22Rv1 (cell line): ENCODE data around the gene MEDAG.

Experiments used
- ZFX ChIP-seq: fragments of 450-650 bp; IDR thresholded peaks from 2 replicates; pipeline ENCODE4 v1.6.1; 2017; ENCODE audit warnings: antibody characterized with exemption, borderline replicate concordance
- TF ChIP-seq, protein P1 (sequence below): fragments of 450-650 bp; IDR thresholded peaks from 2 replicates; pipeline ENCODE4 v1.5.1; 2017; ENCODE audit warnings: mild to moderate bottlenecking

DNA sequence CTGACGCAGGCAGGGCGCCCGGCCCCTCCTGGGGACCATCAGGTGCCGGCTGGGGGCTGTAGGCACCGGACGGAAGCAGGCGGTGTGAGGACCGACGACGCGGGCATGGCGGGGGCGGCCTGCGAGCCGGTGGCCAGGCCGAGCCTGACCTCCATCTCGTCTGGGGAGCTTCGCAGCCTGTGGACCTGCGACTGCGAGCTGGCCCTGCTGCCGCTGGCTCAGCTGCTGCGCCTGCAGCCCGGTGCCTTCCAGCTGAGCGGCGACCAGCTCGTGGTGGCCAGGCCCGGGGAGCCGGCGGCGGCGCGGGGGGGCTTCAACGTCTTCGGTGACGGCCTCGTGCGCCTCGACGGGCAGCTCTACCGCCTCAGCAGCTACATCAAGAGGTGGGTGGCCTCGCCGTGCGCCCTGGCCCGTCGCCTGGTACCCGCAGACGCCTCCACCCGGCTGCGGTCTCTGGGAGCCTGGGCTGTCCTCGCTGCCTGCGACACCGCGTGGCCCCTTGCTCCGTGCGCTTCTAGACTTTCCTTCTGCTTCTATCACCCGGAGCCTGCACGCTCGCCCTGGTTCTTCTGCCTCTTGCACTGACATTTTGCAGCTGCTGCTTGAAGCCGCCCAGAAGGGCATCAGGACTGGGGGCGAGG, 460 bp downstream of the MEDAG start:
- TF ChIP-seq, protein P1, sequence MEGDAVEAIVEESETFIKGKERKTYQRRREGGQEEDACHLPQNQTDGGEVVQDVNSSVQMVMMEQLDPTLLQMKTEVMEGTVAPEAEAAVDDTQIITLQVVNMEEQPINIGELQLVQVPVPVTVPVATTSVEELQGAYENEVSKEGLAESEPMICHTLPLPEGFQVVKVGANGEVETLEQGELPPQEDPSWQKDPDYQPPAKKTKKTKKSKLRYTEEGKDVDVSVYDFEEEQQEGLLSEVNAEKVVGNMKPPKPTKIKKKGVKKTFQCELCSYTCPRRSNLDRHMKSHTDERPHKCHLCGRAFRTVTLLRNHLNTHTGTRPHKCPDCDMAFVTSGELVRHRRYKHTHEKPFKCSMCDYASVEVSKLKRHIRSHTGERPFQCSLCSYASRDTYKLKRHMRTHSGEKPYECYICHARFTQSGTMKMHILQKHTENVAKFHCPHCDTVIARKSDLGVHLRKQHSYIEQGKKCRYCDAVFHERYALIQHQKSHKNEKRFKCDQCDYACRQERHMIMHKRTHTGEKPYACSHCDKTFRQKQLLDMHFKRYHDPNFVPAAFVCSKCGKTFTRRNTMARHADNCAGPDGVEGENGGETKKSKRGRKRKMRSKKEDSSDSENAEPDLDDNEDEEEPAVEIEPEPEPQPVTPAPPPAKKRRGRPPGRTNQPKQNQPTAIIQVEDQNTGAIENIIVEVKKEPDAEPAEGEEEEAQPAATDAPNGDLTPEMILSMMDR = no peak
- TF ChIP-seq ZFX = no peak
